NAMALWA (cell line): ENCODE results near the gene C12orf42.
"Not testable (repeated sequence)": the region's sequence is repeated elsewhere in the genome, so short reads cannot be mapped to it uniquely, and the experiment has no call there.

ENCODE experiments used
- DNase-seq: peaks from one replicate; pipeline ENCODE4 v3.0.0-alpha.2; 2015; ENCODE audit warnings: low spot score

Gene C12orf42

DNA sequence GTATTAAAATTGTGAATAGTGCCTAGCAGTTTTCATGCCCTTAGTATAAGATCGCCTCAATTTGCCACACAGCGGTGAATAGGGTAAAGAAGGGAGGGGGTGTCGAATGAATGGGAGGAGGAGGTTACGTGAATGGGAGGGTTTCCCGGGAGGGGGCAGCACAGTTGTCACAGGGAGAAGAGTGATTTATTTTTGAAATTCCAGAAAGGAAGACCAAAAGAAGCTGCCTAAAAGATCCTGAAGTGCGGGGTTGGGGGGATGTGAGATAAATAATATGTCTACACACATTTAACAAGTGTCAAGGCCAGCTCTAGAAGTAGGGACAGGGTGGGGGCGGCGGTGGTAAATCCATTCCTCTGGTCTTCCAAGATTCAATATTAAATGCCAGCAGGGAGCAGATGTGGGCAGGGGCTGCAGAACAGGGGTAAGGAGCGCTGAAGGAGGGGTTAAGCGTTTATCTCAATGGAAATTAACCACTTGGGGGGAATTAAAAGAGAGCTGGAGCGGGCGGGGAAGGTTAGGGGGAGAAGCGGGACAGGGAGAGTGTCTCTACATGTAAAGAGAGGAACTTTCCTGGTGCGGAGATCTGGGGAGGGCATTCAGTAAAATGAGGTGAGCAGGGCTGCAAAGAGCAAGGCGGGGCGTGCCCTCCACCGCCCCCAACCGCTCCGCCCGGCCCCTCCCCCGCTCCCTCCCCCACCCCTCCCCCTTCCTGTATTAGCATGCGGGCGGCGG lies 867 bp downstream of the C12orf42 start:
- DNase-seq: no peak

DNA sequence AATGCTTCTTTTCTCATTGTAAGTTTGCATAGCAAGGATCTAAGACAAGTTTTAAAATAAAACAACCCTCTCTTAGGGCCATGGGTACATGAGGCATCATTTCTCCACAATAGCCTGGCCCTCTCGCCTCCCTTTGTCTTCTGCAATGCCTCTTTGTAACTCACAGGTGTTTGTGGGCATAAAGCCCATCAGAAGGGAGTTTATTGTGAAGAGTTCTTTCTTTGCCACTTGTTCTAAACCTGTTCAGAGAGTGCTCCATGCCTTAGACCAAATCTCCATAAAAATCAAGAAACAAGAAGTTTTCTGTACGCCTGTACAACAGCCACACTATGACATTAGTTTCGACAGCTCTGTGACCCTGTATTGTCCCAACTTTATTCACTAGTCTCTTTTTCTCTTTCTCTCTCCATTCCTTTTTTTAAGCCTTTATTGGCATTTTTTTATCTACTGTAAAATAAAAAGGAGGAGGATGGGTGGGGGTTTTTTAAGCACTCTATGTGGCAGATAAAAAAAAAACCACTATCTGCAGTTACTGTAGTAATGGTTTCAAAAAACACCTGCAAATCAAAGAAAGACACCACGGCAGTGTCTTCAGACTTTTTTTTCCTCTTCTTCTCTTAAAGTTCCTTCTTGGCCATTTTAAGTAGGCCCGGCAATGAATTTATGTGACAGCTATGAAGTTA lies 1.6 kb downstream of the C12orf42 start:
- DNase-seq: no peak

DNA sequence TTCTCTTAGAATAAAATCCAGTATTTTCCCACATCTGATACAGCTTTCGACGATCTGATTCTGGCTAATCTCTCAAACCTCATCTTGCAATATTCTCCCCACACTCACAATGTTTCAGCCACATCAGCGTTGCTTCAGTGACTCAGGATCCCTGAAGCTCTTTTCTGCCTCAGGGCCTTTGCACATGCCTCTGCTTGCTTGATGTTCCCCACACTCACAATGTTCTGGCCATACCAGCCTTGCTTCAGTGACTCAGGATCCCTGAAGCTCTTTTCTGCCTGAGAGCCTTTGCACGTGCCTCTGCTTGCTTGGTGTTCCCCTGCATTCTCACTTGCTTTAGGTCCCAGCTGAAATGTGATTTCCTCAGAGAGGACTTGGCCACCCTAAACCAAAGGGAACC lies 2.6 kb downstream of the C12orf42 start:
- no peak for DNase-seq

DNA sequence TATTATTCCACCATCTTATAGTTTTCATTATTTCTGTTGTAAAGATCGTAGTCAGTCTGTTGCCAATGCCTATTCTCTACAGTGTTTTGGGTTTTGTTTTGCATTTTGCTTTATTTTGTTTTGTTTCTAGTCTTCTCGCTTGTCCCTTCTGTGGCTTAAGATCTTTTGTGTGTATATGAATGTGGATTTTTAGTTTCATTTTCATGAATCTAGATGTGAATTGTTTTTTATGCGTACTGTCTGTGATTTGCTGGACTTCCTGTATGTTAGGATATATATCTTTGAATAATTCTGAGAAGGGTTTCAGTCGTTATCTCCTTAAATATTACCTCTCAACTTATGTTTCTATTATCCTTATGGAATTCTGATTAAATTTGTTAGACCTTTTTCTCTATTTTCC lies 13.4 kb downstream of the C12orf42 start:
- DNase-seq: no peak

DNA sequence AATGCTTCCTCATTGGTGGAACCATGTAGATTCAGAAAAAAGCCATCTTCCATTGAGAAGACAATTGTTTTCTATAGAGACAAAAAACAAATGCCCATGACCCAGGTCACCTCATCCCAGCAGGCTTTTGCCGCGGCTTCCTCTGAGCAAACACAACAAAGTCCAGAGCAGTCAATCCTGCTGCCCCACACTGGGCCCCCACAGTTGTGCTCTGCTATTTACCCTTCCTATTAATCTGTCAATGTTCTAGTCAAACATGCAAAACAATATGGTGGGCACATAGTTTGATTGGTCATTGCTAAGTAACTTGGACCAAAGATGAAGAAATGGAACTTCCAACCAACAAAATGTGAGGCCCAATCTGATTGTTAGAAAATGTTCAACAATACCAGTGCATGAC lies 20.7 kb downstream of the C12orf42 start:
- DNase-seq: no peak

DNA sequence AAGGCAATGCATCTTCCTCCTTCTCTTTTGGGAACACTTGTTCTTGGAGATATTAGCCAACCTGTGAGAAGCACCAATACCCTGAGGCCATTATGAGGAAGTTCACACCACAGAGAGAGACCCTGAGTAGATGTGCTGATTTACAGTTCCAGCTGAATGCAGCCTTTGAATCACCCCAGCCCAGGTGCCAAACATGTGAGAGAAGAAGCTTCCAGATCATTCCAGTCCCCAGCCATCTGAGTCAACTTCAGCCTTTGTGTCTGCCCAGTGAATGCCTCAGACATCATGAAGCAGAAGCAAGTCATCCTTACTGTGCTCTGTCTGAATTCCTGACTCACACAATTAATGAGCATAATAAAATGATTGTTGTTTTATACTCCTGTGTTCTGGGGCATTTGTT lies 25.1 kb downstream of the C12orf42 start:
- no peak for DNase-seq

DNA sequence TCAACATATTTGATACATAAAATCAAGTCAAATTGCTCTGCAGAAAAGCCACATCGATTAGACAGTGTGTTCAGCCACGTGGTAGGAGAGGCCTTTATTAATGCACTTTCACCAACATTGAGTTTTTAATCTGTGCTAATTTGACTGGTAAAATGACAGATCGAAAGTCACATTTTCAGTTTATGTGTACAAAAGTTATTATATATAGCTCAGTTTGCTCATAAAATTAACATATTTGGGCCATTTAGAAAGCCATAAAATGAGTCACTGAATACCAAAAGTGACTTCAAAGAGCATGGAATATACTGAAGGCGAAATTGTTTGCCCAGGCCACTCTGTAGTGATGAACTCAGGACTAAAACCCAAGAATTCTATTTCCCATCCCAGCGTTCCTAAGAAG lies 26.0 kb downstream of the C12orf42 start:
- no peak for DNase-seq

DNA sequence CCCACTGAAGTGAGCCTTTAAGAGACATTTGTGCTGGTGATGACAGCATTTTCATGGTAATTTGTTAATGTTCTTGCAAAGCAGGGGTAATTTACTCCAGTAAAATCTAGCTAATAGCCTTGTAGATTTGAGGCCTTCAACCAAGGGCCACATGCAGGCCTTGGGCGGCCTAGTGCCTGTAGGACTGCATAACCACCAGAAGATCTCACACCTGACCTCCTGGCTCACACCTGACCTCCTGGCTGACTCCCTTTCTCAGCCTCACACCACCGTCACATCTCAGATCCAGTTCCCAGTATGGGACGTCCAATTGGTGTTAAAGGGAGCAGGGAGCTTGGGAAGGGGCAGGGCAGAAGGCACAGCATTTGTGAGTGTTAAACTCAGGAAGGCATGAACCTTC lies 26.9 kb downstream of the C12orf42 start:
- no peak for DNase-seq

DNA sequence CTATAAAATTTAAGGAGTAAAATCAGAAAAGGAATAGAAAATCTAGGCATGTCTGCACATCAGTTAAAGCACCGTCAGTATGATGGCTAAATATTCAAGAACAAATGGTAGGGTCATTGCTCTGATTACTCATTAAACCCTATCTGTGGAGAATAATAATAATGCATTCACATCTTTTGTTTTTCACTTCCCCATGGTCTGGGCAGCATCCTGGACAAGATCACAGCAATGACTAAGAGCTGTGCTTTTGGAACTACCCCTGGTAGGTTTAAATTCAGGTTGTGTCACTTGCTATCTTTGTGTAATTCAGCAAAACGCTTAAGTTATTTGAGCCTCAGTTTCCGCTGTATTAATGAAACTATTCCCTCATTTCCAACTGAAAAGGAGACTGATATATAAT lies 33.1 kb downstream of the C12orf42 start:
- DNase-seq: no peak

DNA sequence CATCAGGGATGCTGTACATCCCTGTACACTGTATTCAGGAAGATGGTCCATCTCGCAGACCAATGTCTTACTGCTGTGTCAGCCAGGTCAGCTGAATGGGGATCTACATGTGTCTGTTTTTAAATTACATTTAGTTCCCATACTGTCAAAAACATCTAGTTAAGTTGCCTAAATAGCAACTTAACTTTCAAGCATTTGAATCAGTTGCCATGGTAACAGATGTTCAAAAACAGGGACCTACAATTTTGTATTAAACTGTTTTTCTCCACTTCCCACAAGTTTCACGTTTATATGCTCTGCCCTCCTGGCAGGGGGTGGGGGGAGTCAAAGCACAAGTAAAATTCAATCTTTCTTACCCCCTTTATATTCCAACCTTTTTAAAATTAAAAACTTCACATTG lies 38.3 kb downstream of the C12orf42 start:
- no peak for DNase-seq

DNA sequence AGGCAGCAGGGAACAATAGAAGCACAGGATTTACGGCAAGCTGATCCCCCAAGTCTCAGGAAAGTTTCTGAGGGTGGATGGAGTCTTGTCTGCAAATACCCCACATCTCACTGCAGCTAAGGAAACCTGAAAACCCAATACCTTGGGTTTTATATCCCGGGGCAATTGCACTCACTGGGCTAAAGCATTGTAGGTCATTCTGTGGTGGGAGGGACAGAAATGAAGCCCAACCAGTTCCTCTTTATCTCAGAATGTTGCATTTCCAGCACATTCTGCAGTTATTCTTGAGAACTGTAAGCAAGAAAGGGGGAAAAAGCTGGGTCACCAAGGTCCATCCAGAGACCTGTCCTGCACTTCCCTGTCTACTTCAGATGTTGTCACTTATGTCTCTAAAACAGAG lies 39.8 kb downstream of the C12orf42 start:
- no peak for DNase-seq

DNA sequence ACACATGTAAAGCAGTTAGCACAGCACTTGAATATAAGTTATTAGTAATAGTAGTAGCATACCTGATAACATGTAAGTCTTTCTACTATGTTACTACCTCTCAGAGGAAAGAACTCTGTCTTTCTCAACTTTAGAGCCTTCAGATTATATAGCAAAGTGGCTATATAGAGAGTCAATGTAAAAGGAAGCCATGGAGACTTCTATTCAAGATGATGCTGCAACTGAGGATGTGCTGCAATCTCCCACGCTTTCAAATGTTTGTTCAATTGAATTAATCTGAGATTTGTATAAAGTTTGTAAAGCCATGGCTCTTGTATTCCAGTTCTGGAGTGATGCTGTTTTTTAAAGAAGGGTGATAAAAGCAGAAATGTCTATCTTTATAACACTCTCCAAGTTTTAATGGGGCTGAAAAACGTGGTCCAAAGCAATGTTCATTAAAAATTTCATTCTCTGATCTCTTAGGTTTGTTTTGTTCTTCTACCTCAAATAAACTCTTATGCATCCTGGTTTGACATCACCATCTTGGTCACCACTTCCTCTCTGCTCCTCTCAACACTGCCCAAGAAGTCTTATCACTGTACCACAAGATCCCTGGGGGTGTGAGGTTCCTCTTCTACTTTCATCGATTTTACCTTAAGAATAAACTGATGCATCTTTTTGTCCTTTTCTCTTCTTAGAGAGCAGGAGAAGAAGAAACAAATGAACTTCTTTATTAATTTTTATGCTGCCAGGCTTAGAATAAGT lies 40.6 kb downstream of the C12orf42 start:
- no peak for DNase-seq

DNA sequence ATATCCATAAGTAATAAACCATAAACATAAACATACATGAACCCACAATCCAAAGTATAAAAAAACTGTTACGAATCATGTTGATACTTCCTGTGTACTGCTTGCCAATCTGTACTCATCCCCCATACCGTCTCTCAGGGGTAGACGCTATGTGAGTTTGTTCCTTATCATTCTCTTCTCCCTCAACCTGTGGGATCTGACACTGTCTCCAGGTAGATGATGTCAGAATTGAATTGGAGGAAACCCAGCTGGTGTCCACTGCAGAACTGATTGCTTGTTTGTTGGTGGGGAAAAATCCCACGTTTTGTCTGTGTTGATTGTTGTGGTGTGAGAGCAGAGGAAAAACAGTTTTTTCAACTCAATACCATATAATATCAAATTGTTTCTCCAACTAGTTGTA lies 50.8 kb downstream of the C12orf42 start:
- no peak for DNase-seq

DNA sequence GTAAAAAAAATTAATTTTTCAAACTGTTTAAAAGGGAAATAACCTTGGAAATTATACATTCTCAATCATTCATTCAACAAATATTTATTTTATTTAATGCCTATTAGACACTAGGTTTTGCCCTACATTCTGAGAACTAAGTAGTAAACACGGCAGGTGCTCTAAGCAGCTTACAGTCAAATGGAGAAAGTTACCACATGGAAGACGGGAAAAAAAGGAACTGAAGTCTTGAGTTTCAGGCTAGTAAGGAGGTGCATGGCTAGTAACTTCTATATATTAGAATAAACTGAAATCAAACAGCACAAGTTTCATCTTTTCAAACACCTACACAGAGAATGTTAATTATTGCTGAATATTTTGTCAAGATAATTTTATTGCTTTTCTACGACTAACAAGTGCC lies 52.9 kb downstream of the C12orf42 start:
- DNase-seq: no peak

DNA sequence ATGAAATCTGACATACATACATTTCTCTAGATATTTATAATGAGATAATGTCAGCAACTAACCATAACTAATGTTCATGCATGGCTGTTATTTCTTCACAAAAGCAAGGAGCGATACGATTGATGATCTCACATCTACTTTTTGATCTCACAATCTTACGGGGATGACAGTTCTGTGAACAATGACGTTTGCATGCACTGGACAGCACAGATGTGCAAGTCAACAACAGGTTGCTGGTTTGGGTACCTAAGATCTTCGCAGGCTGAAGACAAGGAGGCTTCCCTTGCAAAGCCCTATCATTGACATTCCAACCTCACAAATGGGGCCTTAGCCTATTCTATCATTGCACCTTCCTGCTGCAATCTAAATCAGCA lies 53.6 kb downstream of the C12orf42 start:
- no peak for DNase-seq

DNA sequence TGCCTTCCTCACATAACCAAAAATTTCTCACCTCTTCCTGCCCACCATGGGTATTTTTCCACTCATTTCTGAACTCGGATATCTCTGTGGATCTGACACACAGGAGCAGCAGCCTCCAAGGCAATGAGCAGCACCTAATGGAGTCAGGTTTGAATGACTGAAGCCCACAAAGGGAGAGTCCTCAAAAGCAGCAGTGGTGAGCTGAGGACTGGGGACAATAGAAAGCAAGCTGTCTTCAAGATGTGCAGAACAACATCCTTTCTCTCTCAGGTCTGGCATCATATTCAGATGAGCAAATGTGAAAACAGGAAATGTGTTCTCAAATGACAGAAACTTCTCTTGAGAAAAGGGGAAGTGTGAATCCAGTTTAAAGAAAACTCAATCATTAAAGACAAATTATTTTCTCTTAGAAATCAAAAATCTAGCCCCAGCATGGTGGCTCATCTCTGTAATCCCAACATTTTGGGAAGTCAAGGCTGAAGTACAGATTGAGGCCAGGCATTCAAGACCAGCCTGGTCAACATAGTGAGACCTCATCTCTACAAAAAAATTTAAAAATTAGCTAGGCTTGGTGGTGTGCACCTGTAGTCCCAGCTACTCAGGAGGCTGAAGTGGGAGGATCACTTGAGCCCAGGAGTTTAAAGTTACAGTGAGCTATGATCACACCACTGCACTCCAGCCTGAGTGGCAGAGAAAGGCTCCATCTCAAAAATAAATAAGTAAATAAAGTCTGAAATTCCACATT lies 54.2 kb downstream of the C12orf42 start:
- peak; percentile 75 for DNase-seq

DNA sequence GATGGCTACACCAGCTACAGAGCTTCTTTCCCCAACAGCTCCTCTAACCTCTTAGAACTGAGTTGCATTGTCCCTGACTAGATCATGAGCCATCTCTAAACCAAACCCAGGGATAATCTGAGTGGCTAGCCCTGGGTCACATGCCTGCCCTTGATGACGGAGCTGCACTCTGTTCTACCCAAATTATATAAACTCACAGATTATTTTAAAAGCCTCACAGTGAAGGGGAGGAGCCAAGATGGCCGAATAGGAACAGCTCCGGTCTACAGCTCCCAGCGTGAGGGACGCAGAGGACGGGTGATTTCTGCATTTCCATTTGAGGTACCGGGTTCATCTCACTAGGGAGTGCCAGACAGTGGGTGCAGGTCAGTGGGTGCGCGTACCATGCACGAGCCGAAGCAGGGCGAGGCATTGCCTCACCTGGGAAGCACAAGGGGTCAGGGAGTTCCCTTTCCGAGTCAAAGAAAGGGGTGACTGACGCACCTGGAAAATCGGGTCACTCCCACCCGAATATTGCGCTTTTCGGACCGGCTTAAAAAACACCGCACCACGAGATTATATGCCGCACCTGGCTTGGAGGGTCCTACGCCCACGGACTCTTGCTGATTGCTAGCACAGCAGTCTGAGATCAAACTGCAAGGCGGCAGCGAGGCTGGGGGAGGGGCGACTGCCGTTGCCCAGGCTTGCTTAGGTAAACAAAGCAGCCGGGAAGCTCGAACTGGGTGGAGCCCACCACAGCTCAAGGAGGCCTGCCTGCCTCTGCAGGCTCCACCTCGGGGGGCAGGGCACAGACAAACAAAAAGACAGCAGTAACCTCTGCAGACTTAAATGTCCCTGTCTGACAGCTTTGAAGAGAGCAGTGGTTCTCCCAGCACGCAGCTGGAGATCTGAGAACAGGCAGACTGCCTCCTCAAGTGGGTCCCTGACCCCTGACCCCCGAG lies 61.3 kb downstream of the C12orf42 start:
- DNase-seq: not testable (repeated sequence)

DNA sequence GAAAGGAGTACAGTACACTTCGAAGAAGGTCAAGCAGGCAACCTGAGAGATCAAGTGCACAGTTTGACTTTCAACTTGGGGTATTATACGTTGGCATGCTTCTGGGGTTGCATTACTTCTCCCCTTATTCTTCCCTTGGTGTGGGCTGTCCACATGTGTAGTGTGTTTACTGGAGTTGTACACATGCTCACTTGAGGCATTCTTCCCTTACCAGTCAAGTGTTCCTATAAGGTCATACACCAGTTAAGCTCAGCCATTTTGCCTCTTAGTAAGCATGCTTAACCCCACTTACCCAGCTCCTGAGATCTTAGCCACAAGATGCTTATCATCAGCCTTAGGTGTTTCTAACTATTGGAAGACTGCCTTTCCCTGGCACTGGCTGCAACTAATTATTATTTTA lies 63.8 kb downstream of the C12orf42 start:
- no peak for DNase-seq

DNA sequence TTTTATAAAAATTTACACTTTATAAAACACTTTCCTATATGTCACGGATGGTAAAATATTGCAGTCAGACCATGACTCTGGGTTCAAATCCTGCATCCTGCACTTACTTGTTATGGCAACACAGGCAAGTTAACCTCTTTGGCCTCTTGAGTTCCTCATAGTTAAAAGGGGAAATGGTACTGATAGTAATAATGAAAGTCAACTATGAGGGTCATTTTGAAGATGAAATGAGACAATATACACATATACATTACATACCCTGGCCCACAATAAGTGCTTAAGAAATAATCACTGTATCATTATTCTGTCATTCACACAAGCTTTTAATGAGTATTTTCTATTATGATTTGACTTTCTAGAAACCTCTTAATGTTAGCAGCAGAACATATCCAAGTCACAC lies 64.4 kb downstream of the C12orf42 start:
- no peak for DNase-seq

DNA sequence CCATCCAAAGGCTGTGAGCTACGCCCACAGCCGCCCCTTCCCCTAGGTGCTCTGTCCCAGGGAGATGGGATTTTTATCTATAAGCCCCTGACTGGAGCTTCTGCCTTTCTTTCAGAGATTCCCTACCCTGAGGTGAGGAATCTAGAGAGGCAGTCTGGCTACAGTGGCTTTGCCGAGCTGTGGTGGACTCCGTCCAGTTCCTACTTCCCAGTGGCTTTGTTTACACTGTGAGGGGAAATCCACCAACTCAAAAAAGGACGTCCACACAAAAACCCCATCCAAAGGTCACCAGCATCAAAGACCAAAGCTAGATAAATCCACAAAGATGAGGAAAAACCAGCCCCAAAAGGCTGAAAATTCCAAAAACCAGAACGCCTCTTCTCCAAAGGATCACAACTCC lies 70.1 kb downstream of the C12orf42 start:
- DNase-seq: not testable (repeated sequence)

DNA sequence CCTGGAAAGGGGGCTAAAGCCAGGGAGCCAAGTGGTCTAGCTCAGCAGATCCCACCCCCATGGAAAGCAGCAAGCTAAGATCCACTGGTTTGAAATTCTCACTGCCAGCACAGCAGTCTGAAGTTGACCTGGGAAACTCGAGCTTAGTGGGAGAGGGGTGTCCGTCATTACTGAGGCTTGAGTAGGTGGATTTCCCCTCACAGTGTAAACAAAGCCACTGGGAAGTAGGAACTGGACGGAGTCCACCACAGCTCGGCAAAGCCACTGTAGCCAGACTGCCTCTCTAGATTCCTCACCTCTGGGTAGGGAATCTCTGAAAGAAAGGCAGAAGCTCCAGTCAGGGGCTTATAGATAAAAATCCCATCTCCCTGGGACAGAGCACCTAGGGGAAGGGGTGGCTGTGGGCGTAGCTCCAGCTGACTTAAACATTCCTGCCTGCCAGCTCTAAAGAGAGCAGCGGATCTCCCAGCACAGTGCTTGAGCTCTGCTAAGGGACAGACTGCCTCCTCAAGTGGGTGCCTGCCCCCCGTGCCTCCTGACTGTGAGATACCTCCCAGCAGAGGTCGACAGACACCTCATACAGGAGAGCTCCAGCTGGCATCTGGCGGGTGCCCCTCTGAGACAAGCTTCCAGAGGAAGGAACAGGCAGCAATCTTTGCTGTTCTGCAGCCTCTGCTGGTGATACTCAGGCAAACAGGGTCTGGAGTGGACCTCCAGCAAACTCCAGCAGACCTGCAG lies 70.8 kb downstream of the C12orf42 start:
- not testable (repeated sequence) for DNase-seq
